ENCODE data around the gene ARHGAP44. TPM values are rescaled to one million over a fixed set of nuclear protein-coding genes. Genes with fewer than 3 reads are reported as not detected.

Gene ARHGAP44
- total RNA-seq, 1 experiment from 2014 or later = 7.3 TPM

DNA sequence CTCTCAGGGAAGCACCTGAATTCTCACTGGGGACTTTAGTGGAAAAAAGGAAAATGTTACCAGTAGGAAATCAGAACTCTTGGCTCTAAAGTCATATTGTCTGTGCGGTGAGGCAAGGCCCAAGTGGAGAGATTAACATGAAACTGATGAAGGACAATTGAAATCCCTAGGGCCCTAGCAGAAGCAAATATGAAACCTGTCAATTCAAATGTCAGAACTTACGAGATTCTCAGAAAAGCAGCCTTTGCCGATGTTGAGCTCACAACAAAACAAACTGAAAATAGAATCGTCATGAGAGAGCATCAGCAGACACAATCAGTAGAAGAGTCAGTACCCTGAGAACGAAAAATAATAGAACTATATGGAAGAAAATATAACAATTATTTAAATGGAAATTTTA lies 119.7 kb downstream of the ARHGAP44 start:
- POLR2A ChIA-PET = no interaction called here
- no peak for ATAC-seq

DNA sequence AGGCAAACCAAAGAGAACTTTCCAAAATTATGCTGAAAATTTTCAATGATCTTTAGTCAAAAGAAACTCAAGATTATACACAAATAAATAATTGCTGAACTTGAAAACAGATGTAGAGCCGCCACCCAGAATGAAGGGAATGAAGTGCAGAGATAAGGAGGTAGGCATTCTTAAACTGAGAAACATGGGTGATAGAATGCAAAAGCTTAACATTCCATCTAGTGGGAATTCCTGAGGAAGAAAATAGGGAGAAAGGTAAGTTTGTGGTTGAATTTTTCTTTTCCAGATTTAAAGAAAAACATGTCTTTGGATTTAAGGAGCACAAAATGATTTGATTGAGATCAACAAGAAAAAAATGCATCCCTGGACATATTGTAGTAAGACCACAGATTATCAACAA lies 120.2 kb downstream of the ARHGAP44 start:
- no peak overlapping the region for H3K27ac ChIP-seq (ENCODE audit: low read depth, low read length)
- no peaks in the 10 kb centered on the region for H3K4me1 ChIP-seq (ENCODE audit: control insufficient read depth in 1 of 2, insufficient read depth in 2 of 2, low read length in 2 of 2)
- ChIA-PET POLR2A (no interaction called here), CTCF (no interaction called here), RAD21 (ENCODE audit: low non-redundant PET in 1 of 2, low total read pairs in 2 of 2, uncharacterized antibody in 2 of 2, unreplicated experiment in 2 of 2) (no interaction called here)
- no peaks in the 10 kb centered on the region for H3K79me2 ChIP-seq (ENCODE audit: insufficient read depth, low read length)
- intact Hi-C loops (cut with micrococcal nuclease) = no loop called here
- no peaks in the 10 kb centered on the region for H4K20me1 ChIP-seq (ENCODE audit: insufficient read depth)
- no peak overlapping the region for H3K4me3 ChIP-seq (replicated peaks in 1 of 2; ENCODE audit: low read depth in 1 of 2, low read length in 2 of 2)
- H3K9me3 ChIP-seq (ENCODE audit: control insufficient read depth in 1 of 2, insufficient read depth in 1 of 2, low read depth in 1 of 2, low read length in 2 of 2) = no peaks in the 10 kb centered on the region
- DNase-seq (ENCODE audit: low read depth, low spot score) (no peak), ATAC-seq (no peak)
- BruUV-seq (replicated peaks) = no TSS peak
- no peaks in the 10 kb centered on the region for H3K9me2 ChIP-seq (ENCODE audit: insufficient read depth)
- TF ChIP-seq ZFX (IDR thresholded peaks at IDR 0.05) (no peak), POLR2AphosphoS5 (IDR thresholded peaks at IDR 0.05; ENCODE audit: low read depth, low read length) (no peak)
- H3K27me3 ChIP-seq (ENCODE audit: insufficient read depth, low read length) = no peaks in the 10 kb centered on the region
- no peak overlapping the region for H2AFZ ChIP-seq (ENCODE audit: low read depth, low read length, poor library complexity, severe bottlenecking)
- no peaks in the 10 kb centered on the region; a peak in 1 of 4 replicates for H3K36me3 ChIP-seq (ENCODE audit: control insufficient read depth in 1 of 2, insufficient read depth in 2 of 2, low read length in 2 of 2)
- H3K9ac ChIP-seq (ENCODE audit: low read length) = no peak overlapping the region
- no peak overlapping the region for H3K4me2 ChIP-seq (ENCODE audit: low read length)

More for the DNA sequence above, 119.7 kb downstream of the ARHGAP44 start:
- ChIA-PET RAD21 (ENCODE audit: low non-redundant PET in 1 of 2, low total read pairs in 2 of 2, uncharacterized antibody in 2 of 2, unreplicated experiment in 2 of 2) (no interaction called here), CTCF (no interaction called here)
- Histone ChIP-seq H2AFZ (ENCODE audit: low read depth, low read length, poor library complexity, severe bottlenecking) (no peak overlapping the region), H3K4me3 (replicated peaks in 1 of 2; ENCODE audit: low read depth in 1 of 2, low read length in 2 of 2) (no peak overlapping the region), H3K9me3 (ENCODE audit: control insufficient read depth in 1 of 2, insufficient read depth in 1 of 2, low read depth in 1 of 2, low read length in 2 of 2) (no peaks in the 10 kb centered on the region), H3K9ac (ENCODE audit: low read length) (no peak overlapping the region), H3K4me2 (ENCODE audit: low read length) (no peak overlapping the region), H3K79me2 (ENCODE audit: insufficient read depth, low read length) (no peaks in the 10 kb centered on the region), H3K4me1 (ENCODE audit: control insufficient read depth in 1 of 2, insufficient read depth in 2 of 2, low read length in 2 of 2) (no peaks in the 10 kb centered on the region), H3K27ac (ENCODE audit: low read depth, low read length) (no peak overlapping the region), H3K27me3 (ENCODE audit: insufficient read depth, low read length) (no peaks in the 10 kb centered on the region), H3K36me3 (ENCODE audit: control insufficient read depth in 1 of 2, insufficient read depth in 2 of 2, low read length in 2 of 2) (no peaks in the 10 kb centered on the region; a peak in 1 of 4 replicates), H4K20me1 (ENCODE audit: insufficient read depth) (no peaks in the 10 kb centered on the region), H3K9me2 (ENCODE audit: insufficient read depth) (no peaks in the 10 kb centered on the region)
- DNase-seq (ENCODE audit: low read depth, low spot score) = no peak
- TF ChIP-seq, protein P1, sequence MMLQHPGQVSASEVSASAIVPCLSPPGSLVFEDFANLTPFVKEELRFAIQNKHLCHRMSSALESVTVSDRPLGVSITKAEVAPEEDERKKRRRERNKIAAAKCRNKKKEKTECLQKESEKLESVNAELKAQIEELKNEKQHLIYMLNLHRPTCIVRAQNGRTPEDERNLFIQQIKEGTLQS (IDR thresholded peaks at IDR 0.05) = no peak
- TF ChIP-seq ZFX (IDR thresholded peaks at IDR 0.05) = no peak
- no peak for TF ChIP-seq POLR2AphosphoS5 (IDR thresholded peaks at IDR 0.05; ENCODE audit: low read depth, low read length)
- no peak for TF ChIP-seq POLR2A (IDR thresholded peaks at IDR 0.05; ENCODE audit: borderline replicate concordance, extremely low read depth, insufficient read depth, insufficient read length)
- no peak for TF ChIP-seq SRF (IDR thresholded peaks at IDR 0.05; ENCODE audit: low read depth)
- TF ChIP-seq ZNF274 (IDR thresholded peaks at IDR 0.05; ENCODE audit: low read depth, low read length) = no peak
- TF ChIP-seq EZH2 (IDR thresholded peaks at IDR 0.05) = no peak
- TF ChIP-seq YY1 (IDR thresholded peaks at IDR 0.05; ENCODE audit: extremely low read depth, insufficient replicate concordance, low read depth, low read length) = no peak
- no peak for TF ChIP-seq CBX3 (IDR thresholded peaks at IDR 0.05; ENCODE audit: low read depth)
- TF ChIP-seq SIN3A (IDR thresholded peaks at IDR 0.05; ENCODE audit: low read depth) = no peak
- TF ChIP-seq RAD21 (IDR thresholded peaks at IDR 0.05; ENCODE audit: low read depth) = no peak
- no peak for TF ChIP-seq FOSL1 (IDR thresholded peaks at IDR 0.05; ENCODE audit: low read depth)
- TF ChIP-seq EZH2phosphoT487 (IDR thresholded peaks at IDR 0.05; ENCODE audit: borderline replicate concordance) = no peak
- no peak for TF ChIP-seq TCF7L2 (IDR thresholded peaks at IDR 0.05; ENCODE audit: borderline replicate concordance, extremely low read depth, insufficient read depth, insufficient read length)
- intact Hi-C loops (cut with micrococcal nuclease) = no loop called here
- no TSS peak for BruUV-seq (replicated peaks)
